Ishikawa (cell line): Measurements from ENCODE around the gene HSF5.

Experiments used
- CEBPB ChIP-seq: IDR thresholded peaks from 2 replicates; pipeline ENCODE4 v1.6.1; 2012
- CREB1 ChIP-seq: IDR thresholded peaks from 2 replicates; pipeline ENCODE4 v1.6.1; 2012; ENCODE audit warnings: low read depth
- RAD21 ChIP-seq: IDR thresholded peaks from 2 replicates; pipeline ENCODE4 v1.6.1; 2012; ENCODE audit warnings: low read depth
- REST ChIP-seq: IDR thresholded peaks from 2 replicates; pipeline ENCODE4 v1.6.1; 2012; ENCODE audit warnings: low read depth, mild to moderate bottlenecking
- TAF1 ChIP-seq: IDR thresholded peaks from 2 replicates; pipeline ENCODE4 v1.6.1; 2012; ENCODE audit warnings: low read depth, mild to moderate bottlenecking
- TCF12 ChIP-seq: IDR thresholded peaks from 2 replicates; pipeline ENCODE4 v1.6.1; 2012; ENCODE audit warnings: low read depth
- TEAD4 ChIP-seq: IDR thresholded peaks from 2 replicates; pipeline ENCODE4 v1.6.1; 2012
- YY1 ChIP-seq: IDR thresholded peaks from 2 replicates; pipeline ENCODE4 v1.6.1; 2012; ENCODE audit warnings: low read depth

- no peak for TF ChIP-seq RAD21
- TF ChIP-seq TAF1: no peak
- TF ChIP-seq REST: no peak
- TF ChIP-seq TCF12: no peak
- no peak for TF ChIP-seq YY1
- no peak for TF ChIP-seq CREB1
- no peak for TF ChIP-seq CEBPB
- TF ChIP-seq TEAD4: no peak
Measured at GRCh38 chr17:58436805-58437239, 51.4 kb downstream of the HSF5 start.
